Right lung (tissue), 5 donors: ENCODE measurements around the gene PRRC2A. TPM values are rescaled to one million over a fixed set of nuclear protein-coding genes. Genes with fewer than 3 reads are reported as not detected.
A peak's percentile ranks its signal among the peaks of the same experiment; 100 is the strongest.

Experiments
- DNase-seq, 2 donors: peaks; one replicate each; pipeline ENCODE4 v3.0.0-alpha.2; 2013
- polyA plus RNA-seq, 5 donors: library from polyadenylated mRNA; unstranded; fragments of 120-200 nt; gene quantifications; one replicate each; pipeline versions ENCODE4 v1.2.1 to v1.2.3, GENCODE V29; 2013; ENCODE audit warnings: inconsistent platforms in 1 of 5, low replicate concordance in 1 of 5; ENCODE audit not compliant: insufficient read length in 5 of 5, insufficient read depth in 1 of 5

PRRC2A gene
- polyA plus RNA-seq, 5 donors = 128 to 193 (median 141) TPM

- no peak for DNase-seq
Measured at GRCh38 chr6:31643818-31644454, 23.4 kb downstream of the PRRC2A start.

- no peak for DNase-seq
Measured at GRCh38 chr6:31645325-31645724, 24.8 kb downstream of the PRRC2A start.

- DNase-seq = no peak
Measured at GRCh38 chr6:31651602-31652191, 31.2 kb downstream of the PRRC2A start.

GRCh38 chr6:31652925-31653724 lies 32.6 kb downstream of the PRRC2A start:
- DNase-seq = no peak

DNA sequence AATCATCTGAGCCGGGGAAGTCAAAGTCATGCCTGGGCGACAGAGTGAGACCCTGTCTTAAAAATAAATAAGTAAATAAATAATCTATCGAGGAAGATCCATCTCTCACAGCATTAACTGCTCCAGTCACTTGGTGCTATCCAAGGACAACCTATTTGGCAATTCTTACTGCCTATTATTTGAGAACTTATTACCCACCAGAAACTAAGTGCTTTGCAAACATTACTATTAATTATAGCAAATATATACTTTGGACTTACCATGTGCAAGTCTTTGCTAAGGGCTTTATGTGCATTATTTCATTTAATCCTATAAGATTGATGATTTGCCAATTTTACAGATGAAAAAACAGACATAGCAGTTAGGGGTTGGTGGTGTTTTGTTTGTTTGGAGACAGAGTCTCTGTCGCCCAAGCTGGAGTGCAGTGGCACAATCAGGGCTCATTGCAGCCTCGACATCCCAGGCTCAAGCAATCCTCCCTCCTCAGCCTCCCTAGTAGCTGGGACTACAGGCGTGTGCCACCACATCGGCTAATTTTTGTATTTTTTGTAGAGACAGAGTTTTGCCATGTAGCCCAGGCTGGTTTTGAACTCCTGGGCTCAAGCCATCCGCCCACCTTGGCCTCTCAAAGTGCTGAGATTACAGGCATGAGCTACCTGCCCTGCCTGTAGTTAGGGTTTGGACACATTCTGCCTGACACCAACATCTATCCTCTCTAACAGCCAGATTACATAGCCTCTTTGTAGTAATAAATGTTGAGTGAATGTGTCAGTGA lies 34.2 kb downstream of the PRRC2A start:
- DNase-seq = no peak

DNA sequence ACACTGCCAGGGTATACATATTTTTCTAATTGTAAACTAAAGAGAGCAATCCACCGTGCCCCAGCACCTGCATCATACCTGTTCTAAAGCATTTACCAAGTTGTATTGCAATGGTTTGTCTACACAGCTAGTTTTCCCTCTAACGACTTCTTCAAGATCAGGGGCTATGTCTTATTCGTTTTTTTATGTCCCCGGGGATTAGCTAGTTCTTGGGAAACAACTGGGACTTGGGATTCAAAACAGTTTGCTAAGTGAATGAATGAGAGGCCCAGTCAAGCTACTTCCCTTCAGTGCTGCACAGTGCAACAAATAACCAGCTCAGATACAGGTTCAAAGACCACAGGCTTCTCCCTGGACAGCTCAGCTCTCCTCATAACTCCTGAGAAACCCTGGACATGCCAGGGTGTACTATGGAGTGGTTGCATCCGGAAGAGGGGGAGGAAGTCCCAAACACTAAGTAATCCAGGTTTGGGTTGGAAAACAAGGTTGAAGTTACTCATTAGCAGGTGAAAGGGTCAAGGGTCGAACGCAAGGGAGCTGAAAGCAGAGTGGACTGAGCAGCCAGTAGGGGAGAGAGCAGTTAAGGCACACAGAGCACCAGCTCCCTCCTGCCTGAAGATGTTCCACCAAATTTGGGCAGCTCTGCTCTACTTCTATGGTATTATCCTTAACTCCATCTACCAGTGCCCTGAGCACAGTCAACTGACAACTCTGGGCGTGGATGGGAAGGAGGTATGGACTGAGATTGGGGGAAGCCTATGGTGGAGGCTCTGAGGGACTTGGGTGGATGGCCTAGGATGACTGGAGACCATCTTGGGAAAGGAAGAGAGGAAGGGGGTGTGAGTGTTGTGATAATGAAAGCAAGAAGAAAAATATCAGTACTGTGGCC lies 35.1 kb downstream of the PRRC2A start, which contains the start of gene APOM:
TSS of gene APOM (plus strand) at position 546 of the 889 bp plus-strand sequence. CDS start at position 619, 73 bp downstream.
- no peak for DNase-seq

DNA sequence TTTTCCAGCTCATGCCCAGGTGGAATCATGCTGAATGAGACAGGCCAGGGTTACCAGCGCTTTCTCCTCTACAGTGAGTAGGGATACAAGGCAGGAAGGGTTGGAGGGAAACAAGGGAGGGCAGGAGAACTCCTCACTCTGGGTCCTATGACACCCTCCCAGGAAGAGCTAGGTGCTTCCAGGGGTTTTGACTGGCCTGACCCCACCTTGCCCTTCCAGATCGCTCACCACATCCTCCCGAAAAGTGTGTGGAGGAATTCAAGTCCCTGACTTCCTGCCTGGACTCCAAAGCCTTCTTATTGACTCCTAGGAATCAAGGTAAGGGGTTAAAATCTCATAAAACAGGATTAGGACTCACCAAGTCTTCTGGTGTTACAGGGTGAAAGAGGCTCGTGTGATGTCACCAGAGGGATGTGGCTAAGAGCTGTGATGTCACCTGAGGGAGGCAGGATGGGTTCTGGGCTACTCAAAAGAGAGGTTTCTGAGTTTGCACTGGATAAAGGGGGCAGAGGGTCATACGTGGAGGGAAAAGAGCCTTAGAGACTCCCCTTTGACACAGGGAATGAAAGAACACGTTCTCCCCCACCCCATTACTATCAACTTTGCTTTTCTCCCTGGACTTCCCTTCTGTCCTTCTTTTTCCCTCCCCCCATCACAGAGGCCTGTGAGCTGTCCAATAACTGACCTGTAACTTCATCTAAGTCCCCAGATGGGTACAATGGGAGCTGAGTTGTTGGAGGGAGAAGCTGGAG lies 37.1 kb downstream of the PRRC2A start:
- no peak for DNase-seq

DNA sequence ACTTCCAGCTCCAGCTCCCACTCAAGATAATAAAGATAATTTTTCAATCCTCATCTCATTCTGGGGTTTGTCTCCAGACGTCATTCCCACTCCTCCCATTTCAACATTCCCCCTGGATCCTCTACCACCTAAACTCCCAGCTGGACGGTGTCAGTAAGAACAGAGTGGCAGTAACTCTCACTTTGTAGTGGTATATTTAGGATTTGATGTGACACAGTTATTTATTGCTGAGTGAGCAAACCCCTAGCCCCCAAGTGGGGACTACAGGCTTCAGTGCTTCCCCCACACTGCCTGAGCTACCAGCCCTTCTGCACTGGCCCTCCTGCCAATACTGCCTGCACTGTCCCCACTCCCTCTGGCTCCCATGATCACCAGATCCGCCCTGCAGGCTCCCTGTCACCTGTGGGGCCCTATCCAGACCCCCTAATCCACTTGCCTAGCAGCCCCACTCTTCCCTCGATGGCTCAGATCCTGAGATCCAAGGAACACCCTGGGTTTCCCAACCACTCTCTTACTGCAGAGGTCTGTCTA lies 37.7 kb downstream of the PRRC2A start:
- DNase-seq = no peak

- no peak for DNase-seq
Measured at GRCh38 chr6:31658983-31659648, 38.6 kb downstream of the PRRC2A start.

GRCh38 chr6:31659649-31660380 lies 39.3 kb downstream of the PRRC2A start:
- DNase-seq = no peak

DNA sequence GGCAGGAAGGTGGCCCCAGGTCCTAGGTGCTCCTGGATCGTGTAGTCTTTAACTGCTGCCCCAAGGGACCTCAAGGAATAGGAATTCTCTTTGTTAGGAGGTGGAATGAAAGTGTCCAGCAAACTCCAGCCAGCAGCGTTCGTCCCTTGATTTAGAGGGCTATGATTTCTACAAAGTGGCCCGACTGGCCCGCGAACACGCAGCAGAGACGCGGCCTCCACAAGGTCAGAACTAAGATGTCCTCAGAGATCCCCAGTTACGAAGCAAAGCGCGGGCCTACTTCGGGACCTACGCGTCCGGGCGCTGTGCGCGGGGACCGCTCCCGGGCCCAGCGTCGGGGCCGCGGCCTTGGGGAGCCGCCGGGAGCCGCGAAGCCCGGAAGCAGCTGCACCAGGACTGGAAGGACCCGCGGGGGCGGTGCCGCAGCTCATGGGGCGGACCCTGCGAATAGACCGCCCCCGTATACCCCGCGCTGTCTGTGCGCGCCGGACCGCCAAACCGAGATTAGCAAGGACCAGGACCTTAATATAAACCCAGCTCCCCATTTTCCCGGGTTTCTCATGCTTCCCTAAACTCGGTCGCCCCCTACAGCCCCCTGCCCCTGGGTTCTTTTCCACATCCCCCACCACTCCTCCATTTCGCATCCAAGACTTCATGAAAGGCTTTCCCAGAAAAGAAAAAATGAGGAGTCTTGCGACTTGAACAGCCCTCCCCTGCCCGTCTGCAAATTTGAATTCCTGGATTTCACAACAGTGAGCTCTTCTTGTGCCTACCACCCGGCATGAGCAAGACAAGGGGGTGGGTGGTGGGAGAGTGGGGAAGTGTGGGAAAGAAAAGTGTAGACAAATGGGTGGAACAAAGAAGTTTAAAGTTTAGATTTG lies 40.1 kb downstream of the PRRC2A start, which contains the start of gene C6orf47:
TSS of gene C6orf47 (minus strand) at position 398 of the 881 bp plus-strand sequence. CDS start 831 bp downstream, outside the sequence.
- peak; percentile 83 to 84 for DNase-seq

DNA sequence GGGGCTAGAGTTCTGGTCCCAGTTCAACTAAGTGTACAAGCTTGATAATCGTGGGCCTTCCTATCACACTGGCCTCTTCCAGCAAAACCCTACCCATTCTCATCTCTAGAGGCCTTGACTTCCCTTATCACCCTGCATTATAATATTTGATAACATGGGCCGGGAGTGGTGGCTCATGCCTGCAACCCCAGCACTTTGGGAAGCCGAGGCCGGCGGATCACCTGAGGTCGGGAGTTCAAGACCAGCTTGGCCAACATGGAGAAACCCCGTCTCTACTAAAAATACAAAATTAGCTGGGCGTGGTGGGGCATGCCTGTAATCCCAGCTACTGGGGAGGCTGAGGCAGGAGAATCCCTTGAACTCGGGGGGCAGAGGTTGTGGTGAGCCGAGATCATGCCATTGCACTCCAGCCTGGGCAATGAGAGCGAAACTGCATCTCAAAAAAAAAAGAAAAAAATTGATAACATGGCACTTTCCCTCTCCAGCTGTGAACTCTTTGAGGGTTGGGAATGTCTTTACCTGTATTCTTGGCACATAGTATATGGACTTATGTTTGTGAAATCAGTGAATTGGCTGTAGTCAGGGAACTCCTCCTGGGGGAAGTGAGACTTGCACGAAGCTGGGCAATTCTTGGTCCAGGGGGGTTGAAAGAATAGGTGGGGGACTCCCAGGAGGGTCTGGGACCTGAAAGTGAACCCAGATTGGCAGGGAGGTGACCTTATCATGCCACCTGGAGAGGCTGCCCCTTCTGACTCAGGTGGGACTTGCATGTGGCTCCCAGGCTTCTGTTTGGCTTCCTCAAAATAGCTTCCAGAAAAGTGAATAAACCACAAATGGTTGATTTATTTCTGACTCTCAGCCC lies 41.0 kb downstream of the PRRC2A start:
- no peak for DNase-seq

DNA sequence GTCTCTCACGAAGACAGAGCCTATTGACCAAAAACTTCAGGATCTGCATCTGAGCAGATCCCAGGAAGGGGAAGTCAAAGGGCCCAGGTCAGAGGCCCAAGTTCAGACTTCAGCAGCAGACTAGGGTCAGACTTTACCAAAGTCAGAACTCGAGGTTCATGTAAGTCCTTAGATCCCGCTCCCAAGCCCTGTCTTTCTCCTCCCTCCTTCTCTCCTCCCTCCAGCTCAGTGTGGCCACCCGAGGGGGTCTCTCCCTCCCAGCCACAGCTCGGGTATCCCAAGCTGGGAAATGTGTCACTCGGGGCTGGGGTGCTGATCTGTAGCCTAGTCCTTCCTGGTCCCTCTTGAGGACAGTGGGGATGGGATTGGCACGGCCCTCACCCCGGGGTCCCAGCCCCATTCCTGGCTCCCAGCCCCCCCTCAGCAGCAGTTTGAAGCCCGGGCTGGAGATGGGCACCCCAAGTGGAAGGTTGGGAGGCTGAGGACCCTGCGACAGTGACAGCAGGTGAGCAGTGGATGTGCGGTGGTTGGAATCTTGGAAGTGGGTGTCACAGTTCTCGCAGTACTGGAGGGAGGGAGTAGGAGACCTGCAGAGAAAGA lies 41.7 kb downstream of the PRRC2A start:
- no peak for DNase-seq

- no peak for DNase-seq
Measured at GRCh38 chr6:31663126-31663960, 42.8 kb downstream of the PRRC2A start.
